HG02610 (cell line): ENCODE results near the gene VSIR.

ENCODE experiments used
- ATAC-seq: cut with Tn5 transposase; IDR thresholded peaks from one replicate; pipeline ENCODE4 v1.9.1; 2021; ENCODE audit warnings: mild to moderate bottlenecking, moderate library complexity; ENCODE audit not compliant: unreplicated experiment

The VSIR gene

GRCh38 chr10:71716426-71716825 is 56.9 kb downstream of the VSIR start:
- ATAC-seq, result no peak

DNA sequence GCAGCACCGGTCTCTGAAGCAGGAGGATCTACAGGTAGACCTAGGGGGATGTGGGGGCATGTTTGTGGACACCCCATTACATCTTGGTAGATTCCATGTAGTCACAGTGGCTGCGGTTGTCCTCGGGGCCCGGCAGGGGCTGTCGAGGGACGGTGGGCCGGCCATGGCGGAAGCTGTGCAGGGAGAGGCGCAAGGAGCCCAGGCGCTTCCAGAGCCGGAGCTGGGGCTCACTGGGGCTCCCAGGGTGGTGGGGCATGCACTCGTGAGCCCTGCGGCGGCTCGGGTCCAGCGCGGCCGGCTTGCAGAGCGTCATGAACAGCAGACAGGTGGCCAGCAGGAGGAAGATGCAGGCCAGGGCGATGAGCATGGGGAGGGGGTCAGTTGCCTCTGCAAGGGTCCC is 57.5 kb downstream of the VSIR start:
- no peak for ATAC-seq

DNA sequence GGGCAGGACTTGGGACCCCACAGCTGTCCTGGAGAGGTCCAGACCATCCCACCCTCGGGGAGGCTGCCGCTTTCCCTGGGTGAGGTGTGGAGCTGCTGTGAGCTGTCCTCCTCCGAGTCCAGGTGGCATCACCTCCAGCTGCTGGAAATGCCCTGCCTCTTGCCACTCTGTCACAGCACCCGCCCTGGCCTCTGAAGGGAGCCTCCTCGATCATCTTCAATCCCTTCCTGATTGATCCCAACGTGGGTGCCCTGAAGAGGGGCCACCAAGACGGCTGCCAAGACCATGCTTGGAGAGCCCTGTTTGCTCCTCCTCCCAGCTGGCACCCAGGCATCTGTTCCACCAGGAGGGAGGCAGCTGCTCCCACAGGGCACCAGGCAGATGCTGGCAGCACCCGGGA is 58.3 kb downstream of the VSIR start:
- ATAC-seq, result no peak

GRCh38 chr10:71714592-71714991 is 58.7 kb downstream of the VSIR start:
- no peak for ATAC-seq

GRCh38 chr10:71714031-71714410 is 59.3 kb downstream of the VSIR start:
- ATAC-seq, result no peak

- ATAC-seq, result no peak
Observed at GRCh38 chr10:71713135-71714030, 59.9 kb downstream of the VSIR start.

- ATAC-seq, result no peak
Observed at GRCh38 chr10:71712572-71713134, 60.7 kb downstream of the VSIR start.

GRCh38 chr10:71712170-71712569 is 61.1 kb downstream of the VSIR start:
- no peak for ATAC-seq

- no peak for ATAC-seq
Observed at GRCh38 chr10:71711052-71711623, 62.2 kb downstream of the VSIR start.

GRCh38 chr10:71710519-71710918 is 62.8 kb downstream of the VSIR start:
- no peak for ATAC-seq

DNA sequence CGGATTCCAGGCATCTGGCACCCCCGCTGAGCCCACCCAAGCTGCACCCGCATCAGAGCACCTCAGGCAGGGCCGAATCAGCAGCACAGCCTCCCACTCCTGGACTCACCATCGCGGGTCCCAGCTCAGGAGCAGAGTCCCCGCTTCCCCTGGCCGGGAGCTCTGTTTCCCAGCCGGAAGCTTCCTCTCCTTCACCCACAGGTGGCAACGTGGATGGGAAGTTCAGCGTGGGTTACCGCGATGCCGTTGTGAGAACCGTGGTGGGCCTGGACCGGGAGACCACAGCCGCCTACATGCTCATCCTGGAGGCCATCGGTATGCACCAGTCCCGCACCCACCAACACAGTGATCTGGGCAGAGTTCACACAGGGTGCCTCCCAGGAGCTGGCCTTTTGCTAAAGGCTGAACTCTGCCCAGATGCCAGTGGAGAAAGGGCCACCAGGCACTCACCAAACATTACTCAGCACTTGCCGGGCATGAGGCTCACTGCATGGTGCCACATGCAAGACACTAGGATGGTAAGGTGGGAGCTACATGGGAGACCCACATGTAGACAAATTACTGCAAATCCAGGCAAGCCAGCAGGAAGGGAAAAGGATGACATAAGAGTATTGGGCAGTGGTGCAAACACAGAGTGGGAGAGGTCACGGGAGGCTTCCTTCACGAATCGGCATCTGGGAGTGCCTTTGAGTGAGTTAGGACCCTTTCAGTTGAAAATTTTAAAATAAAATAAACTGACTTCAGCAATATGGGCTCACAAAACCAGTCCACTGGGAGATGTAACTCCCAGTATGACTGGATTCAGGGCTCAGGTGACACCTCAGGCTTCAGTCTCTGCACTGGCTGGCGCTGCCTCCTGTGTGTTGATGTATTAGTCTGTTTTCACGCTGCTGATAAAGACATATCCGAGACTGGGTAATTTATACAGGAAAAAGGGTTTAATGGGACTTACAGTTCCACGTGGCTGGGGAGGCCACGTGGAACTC is 64.1 kb downstream of the VSIR start:
- no peak for ATAC-seq

- ATAC-seq, result no peak
Observed at GRCh38 chr10:71708301-71708703, 65.0 kb downstream of the VSIR start.

GRCh38 chr10:71707240-71707789 is 66.0 kb downstream of the VSIR start:
- no peak for ATAC-seq

DNA sequence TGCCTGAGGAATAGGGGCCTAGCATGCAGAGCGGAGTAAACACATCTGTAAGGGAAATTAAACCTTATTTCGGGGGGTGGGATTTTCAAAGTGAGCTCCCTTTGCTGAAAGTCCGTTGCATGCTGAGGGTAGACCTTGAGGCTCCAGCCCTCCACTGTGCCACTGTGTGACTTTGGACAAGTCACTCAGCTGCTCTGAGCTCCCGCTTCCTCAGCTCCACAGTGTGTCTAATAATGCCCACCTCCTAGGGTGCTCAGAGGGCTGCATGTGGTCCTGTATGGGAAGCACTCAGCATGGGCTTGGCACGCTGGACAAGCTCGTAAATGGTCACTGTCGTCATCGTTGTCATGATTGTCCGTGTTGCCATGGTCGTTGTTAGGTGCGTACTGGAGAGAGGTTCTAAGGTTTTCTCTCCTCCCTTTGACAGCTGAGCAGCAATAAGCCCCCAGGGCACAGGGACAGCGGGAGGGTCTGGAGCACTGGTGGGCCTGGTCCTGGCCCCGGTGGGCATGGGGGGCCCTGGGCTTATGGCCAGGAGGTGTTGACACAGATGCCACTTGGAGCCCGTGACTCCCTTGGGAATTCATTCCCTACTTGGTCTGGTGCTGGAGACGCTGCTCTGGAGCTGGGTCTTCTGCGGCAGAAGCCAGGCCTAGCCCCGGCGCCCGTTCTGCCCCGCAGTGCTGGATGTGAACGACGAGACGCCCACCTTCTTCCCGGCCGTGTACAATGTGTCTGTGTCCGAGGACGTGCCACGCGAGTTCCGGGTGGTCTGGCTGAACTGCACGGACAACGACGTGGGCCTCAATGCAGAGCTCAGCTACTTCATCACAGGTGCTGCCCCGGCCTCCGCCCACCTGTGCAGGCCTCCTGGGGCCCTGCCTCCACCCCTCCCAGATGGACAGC is 66.9 kb downstream of the VSIR start:
- no peak for ATAC-seq

GRCh38 chr10:71705582-71705981 is 67.7 kb downstream of the VSIR start:
- ATAC-seq, result no peak

GRCh38 chr10:71704816-71705215 is 68.5 kb downstream of the VSIR start:
- no peak for ATAC-seq

GRCh38 chr10:71703577-71703976 is 69.7 kb downstream of the VSIR start:
- ATAC-seq, result no peak

DNA sequence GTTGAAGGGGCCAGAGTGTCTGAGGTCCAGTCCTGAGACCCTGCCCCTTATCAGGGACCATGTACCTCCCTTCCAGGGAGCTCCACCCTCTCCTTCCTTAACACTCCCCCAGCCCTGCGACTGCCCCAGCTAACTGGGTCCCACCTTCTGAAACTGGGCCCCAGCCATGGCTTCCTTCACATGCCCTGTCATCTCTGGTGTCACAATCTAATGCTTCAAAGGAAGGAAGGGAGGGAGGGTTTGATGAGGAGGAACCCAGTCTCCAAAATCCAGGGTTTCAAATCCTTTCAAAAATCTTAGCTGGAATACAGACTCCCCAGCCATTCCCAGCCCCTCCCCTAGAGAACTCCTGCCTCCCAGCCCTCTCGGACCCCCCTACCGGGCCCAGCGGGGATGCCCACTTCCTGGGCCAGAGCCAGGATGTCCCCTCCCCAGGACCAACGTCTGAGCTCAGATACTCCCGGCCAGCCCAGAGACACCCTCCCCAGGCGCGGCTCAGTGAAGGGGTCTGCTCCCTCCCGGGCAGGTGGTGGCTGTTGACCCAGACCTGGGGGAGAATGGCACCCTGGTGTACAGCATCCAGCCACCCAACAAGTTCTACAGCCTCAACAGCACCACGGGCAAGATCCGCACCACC is 71.7 kb downstream of the VSIR start:
- ATAC-seq, result no peak

DNA sequence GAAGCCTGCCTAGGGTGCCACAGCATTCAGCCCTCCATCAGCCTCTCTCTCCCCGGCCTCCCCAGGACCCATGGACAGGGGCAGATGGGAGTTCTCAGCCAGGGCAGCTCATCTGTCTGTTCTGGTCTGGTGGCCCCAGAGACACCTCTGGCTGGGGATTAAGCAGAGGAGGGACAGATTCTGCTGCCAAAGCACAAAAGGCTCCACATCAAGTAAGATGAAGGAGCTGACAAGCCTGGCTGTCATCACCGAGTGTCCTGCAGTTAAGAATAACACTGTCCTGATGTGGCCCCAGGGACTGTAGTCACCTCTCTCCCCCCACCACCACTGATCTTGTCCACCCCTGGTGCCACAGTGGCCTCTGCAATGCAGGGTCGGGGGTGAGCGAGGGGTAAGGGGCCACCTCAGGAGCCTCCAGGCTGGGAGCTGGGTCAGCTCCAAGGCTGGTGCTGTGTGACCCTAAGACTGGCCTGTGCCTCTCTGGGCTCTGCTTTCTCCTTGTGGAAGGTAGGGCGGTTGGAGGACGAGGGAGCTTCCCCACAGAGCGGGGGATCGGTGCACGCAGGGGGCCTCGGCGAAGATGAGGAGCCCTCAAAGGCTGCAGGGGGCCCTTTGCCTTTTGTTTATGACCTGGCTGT is 72.5 kb downstream of the VSIR start:
- ATAC-seq, result no peak
